Left kidney (tissue), 2 donors: ENCODE data around the gene PPP2R5C. TPM values are rescaled to one million over a fixed set of nuclear protein-coding genes. Genes with fewer than 3 reads are reported as not detected.
A peak's percentile ranks its signal among the peaks of the same experiment; 100 is the strongest.
"Not testable (repeated sequence)": the region's sequence is repeated elsewhere in the genome, so short reads cannot be mapped to it uniquely, and the experiment has no call there.

Source experiments
- DNase-seq: peaks from one replicate; pipeline ENCODE4 v3.0.0-alpha.2; 2013
- polyA plus RNA-seq: library from polyadenylated mRNA; unstranded; fragments of 120-200 nt; gene quantifications from one replicate; pipeline ENCODE4 v1.2.1, GENCODE V29; 2013; ENCODE audit not compliant: insufficient read length

PPP2R5C gene
- polyA plus RNA-seq, 1 donor = 116 TPM

GRCh38 chr14:101749756-101750155 is 11.8 kb upstream of the PPP2R5C start:
- DNase-seq = not testable (repeated sequence)

- no peak for DNase-seq
These were observed 6.6 kb upstream of the PPP2R5C start for GRCh38 chr14:101754893-101755292.

- no peak for DNase-seq
These were observed 5.8 kb upstream of the PPP2R5C start for GRCh38 chr14:101755591-101756324.

- no peak for DNase-seq
These were observed 4.3 kb upstream of the PPP2R5C start for GRCh38 chr14:101757064-101757838.

- DNase-seq = no peak
These were observed 3.7 kb upstream of the PPP2R5C start for GRCh38 chr14:101757839-101758211.

GRCh38 chr14:101758913-101759593 is 2.5 kb upstream of the PPP2R5C start:
- no peak for DNase-seq

GRCh38 chr14:101760138-101761011 is 1.1 kb upstream of the PPP2R5C start:
- DNase-seq = peak; percentile 91

GRCh38 chr14:101761881-101762529 is 496 bp downstream of the PPP2R5C start:
- no peak for DNase-seq

- no peak for DNase-seq
These were observed 1.1 kb downstream of the PPP2R5C start for GRCh38 chr14:101762530-101763101.

GRCh38 chr14:101763941-101764709 is 2.6 kb downstream of the PPP2R5C start:
- DNase-seq = no peak

GRCh38 chr14:101767618-101768362 is 6.3 kb downstream of the PPP2R5C start:
- DNase-seq = no peak

GRCh38 chr14:101770183-101770582 is 8.7 kb downstream of the PPP2R5C start:
- DNase-seq = no peak

GRCh38 chr14:101772770-101773169 is 11.3 kb downstream of the PPP2R5C start:
- DNase-seq = no peak

GRCh38 chr14:101773378-101773777 is 11.9 kb downstream of the PPP2R5C start:
- no peak for DNase-seq

GRCh38 chr14:101774006-101774795 is 12.7 kb downstream of the PPP2R5C start:
- no peak for DNase-seq

- DNase-seq = no peak
These were observed 13.3 kb downstream of the PPP2R5C start for GRCh38 chr14:101774814-101775213.

- no peak for DNase-seq
These were observed 14.3 kb downstream of the PPP2R5C start for GRCh38 chr14:101775826-101776225.

- no peak for DNase-seq
These were observed 14.8 kb downstream of the PPP2R5C start for GRCh38 chr14:101776344-101776743.

- no peak for DNase-seq
These were observed 18.9 kb downstream of the PPP2R5C start for GRCh38 chr14:101780390-101780789.
